Fibroblast of lung (primary cell): ENCODE results near the gene PARP12. TPM values are rescaled to one million over a fixed set of nuclear protein-coding genes. Genes with fewer than 3 reads are reported as not detected.

Source experiments
- DNase-seq, 2 donors: peaks; one replicate each; pipeline versions ENCODE4 v3.0.0 to v3.0.0-alpha.2; 2010; ENCODE audit warnings: low read depth in 2 of 2
- H2AFZ ChIP-seq: 2 replicates; pipeline ENCODE4 v1.5.1; 2012; ENCODE audit warnings: low read length, control low read depth, inconsistent platforms
- H3K27ac ChIP-seq: 2 replicates; pipeline ENCODE4 v1.5.1; 2011; ENCODE audit warnings: low read length, control low read depth; ENCODE audit not compliant: insufficient read depth
- H3K27me3 ChIP-seq: 2 replicates; pipeline ENCODE4 v1.5.1; 2011; ENCODE audit warnings: mild to moderate bottlenecking, low read length; ENCODE audit not compliant: control insufficient read depth, insufficient read depth
- H3K36me3 ChIP-seq: 2 replicates; pipeline ENCODE4 v1.5.1; 2011; ENCODE audit warnings: low read length; ENCODE audit not compliant: control insufficient read depth, insufficient read depth
- H3K4me1 ChIP-seq: 2 replicates; pipeline ENCODE4 v1.5.1; 2011; ENCODE audit warnings: low read length; ENCODE audit not compliant: control insufficient read depth, insufficient read depth; ENCODE audit errors: extremely low read depth
- H3K4me2 ChIP-seq: 2 replicates; pipeline ENCODE4 v1.5.1; 2011; ENCODE audit warnings: low read length, control low read depth; ENCODE audit not compliant: insufficient read depth; ENCODE audit errors: extremely low read depth
- H3K4me3 ChIP-seq, 4 experiments: fragments of 200-600 bp in 1 of 4; sonication (generic) in 1 of 4; replicated peaks in 1 of 4; 2 replicates each; pipeline ENCODE4 v1.5.1; 2011 to 2016; ENCODE audit warnings: low read length in 4 of 4, low read depth in 3 of 4, mild to moderate bottlenecking in 3 of 4, control low read depth in 2 of 4, inconsistent platforms in 1 of 4, mixed read lengths in 1 of 4; ENCODE audit not compliant: insufficient read depth in 1 of 4; ENCODE audit errors: control extremely low read depth in 1 of 4
- H3K79me2 ChIP-seq: 2 replicates; pipeline ENCODE4 v1.5.1; 2012; ENCODE audit warnings: mild to moderate bottlenecking, low read length, inconsistent platforms; ENCODE audit not compliant: control insufficient read depth, insufficient read depth
- H3K9ac ChIP-seq: 2 replicates; pipeline ENCODE4 v1.5.1; 2011; ENCODE audit warnings: mild to moderate bottlenecking, low read length, control low read depth; ENCODE audit not compliant: insufficient read depth
- H3K9me3 ChIP-seq: 2 replicates; pipeline ENCODE4 v1.5.1; 2012; ENCODE audit warnings: low read depth, low read length; ENCODE audit not compliant: control insufficient read depth, insufficient read depth
- H4K20me1 ChIP-seq: 2 replicates; pipeline ENCODE4 v1.5.1; 2011; ENCODE audit warnings: low read length; ENCODE audit not compliant: control insufficient read depth, insufficient read depth; ENCODE audit errors: extremely low read depth
- CTCF ChIP-seq, 2 donors: IDR thresholded peaks in 1 of 2; conservative IDR thresholded peaks in 1 of 2; 1 replicate in 1 of 2; 2 replicates in 1 of 2; pipeline ENCODE4 v1.5.1; 2011 to 2012; ENCODE audit warnings: low read length in 2 of 2, control low read depth in 1 of 2, inconsistent platforms in 1 of 2, low read depth in 1 of 2, mild to moderate bottlenecking in 1 of 2
- EZH2 ChIP-seq: IDR thresholded peaks from 2 replicates; pipeline ENCODE4 v1.5.1; 2012; ENCODE audit warnings: low read length, control low read depth, mild to moderate bottlenecking; ENCODE audit errors: missing control alignments
- polyA plus RNA-seq, 2 donors: library from polyadenylated mRNA; depleted of rRNA in 1 of 2; stranded (reverse) in 1 of 2; unstranded in 1 of 2; fragments of >200 nt; gene quantifications; 2 replicates each; pipeline ENCODE4 v1.2.1, GENCODE V29; 2011 to 2012; ENCODE audit warnings: missing spikeins in 1 of 2
- total RNA-seq: library from RNA; depleted of rRNA; stranded (reverse); fragments of >200 nt; gene quantifications from 2 replicates; pipeline ENCODE4 v1.2.1, GENCODE V29; 2014

Gene PARP12
- total and polyA plus RNA-seq, 2 donors (not counting 1 experiment from before 2014, with no cell fraction given), result 16.9 to 24.9 TPM

GRCh38 chr7:140074780-140075179, 12.0 kb upstream of the PARP12 start:
- no peaks in the 10 kb centered on the region for H3K4me1 ChIP-seq
- H4K20me1 ChIP-seq, result no peaks in the 10 kb centered on the region
- no peaks in the 10 kb centered on the region for H3K36me3 ChIP-seq
- peak in 1 of 2 donors; percentile 54 for DNase-seq
- H3K79me2 ChIP-seq, result no peaks in the 10 kb centered on the region
- no peak overlapping the region for H3K9ac ChIP-seq
- no peak overlapping the region for H3K4me3 ChIP-seq
- no peak overlapping the region for H2AFZ ChIP-seq
- peaks cover 7% of the 10 kb centered on the region for H3K27me3 ChIP-seq
- no peak overlapping the region for H3K27ac ChIP-seq
- no peak for TF ChIP-seq CTCF (conservative IDR thresholded peaks at IDR 0.05 in 1 of 2, IDR thresholded peaks at IDR 0.05 in 1 of 2; ENCODE audit: low read depth in 1 of 2, low read length in 2 of 2)
- TF ChIP-seq EZH2, result no peak
- no peak overlapping the region for H3K4me2 ChIP-seq
- H3K9me3 ChIP-seq, result no peaks in the 10 kb centered on the region

GRCh38 chr7:140070546-140070945, 7.8 kb upstream of the PARP12 start:
- Histone ChIP-seq H2AFZ (no peak overlapping the region), H3K9ac (no peak overlapping the region), H3K4me2 (no peak overlapping the region), H3K79me2 (no peaks in the 10 kb centered on the region), H3K9me3 (no peaks in the 10 kb centered on the region), H3K27me3 (peaks cover 7% of the 10 kb centered on the region), H3K36me3 (no peaks in the 10 kb centered on the region), H3K4me1 (no peaks in the 10 kb centered on the region), H4K20me1 (no peaks in the 10 kb centered on the region), H3K4me3 (no peak overlapping the region), H3K27ac (no peak overlapping the region)
- no peak for DNase-seq
- no peak for TF ChIP-seq CTCF (conservative IDR thresholded peaks at IDR 0.05 in 1 of 2, IDR thresholded peaks at IDR 0.05 in 1 of 2; ENCODE audit: low read depth in 1 of 2, low read length in 2 of 2)
- no peak for TF ChIP-seq EZH2

- Histone ChIP-seq H3K27me3 (peaks cover 4% of the 10 kb centered on the region), H3K9ac (no peak overlapping the region), H3K79me2 (no peaks in the 10 kb centered on the region), H3K36me3 (no peaks in the 10 kb centered on the region), H4K20me1 (no peaks in the 10 kb centered on the region), H3K4me1 (no peaks in the 10 kb centered on the region), H3K4me3 (no peak overlapping the region), H3K4me2 (no peak overlapping the region), H2AFZ (no peak overlapping the region), H3K27ac (no peak overlapping the region), H3K9me3 (no peaks in the 10 kb centered on the region)
- no peak for DNase-seq
- TF ChIP-seq CTCF (conservative IDR thresholded peaks at IDR 0.05 in 1 of 2, IDR thresholded peaks at IDR 0.05 in 1 of 2; ENCODE audit: low read depth in 1 of 2, low read length in 2 of 2), result no peak
- TF ChIP-seq EZH2, result no peak
Observed at GRCh38 chr7:140069298-140069949, 6.7 kb upstream of the PARP12 start.
